Keratinocyte (primary cell): ENCODE results near the gene RABEP1. TPM values are rescaled to one million over a fixed set of nuclear protein-coding genes. Genes with fewer than 3 reads are reported as not detected.

Experiments
- DNase-seq: peaks from one replicate; pipeline ENCODE4 v3.0.0-alpha.2; 2011; ENCODE audit warnings: low read depth, missing footprints, low spot score
- FAIRE-seq: peaks from 2 replicates; lab custom pipeline; 2011; peaks lifted over from hg19 to GRCh38; lab: Jason Lieb, UNC
- H2AFZ ChIP-seq: 2 replicates; pipeline ENCODE4 v1.6.0; 2012; ENCODE audit warnings: low read length, control low read depth, inconsistent platforms; ENCODE audit not compliant: control insufficient read depth
- H3K27ac ChIP-seq: 2 replicates; pipeline ENCODE4 v1.5.1; 2011; ENCODE audit warnings: low read length; ENCODE audit not compliant: control insufficient read depth, insufficient read depth
- H3K27me3 ChIP-seq: 3 replicates; pipeline ENCODE4 v1.6.0; 2011; ENCODE audit warnings: low read length; ENCODE audit not compliant: control insufficient read depth, insufficient read depth; ENCODE audit errors: extremely low read depth
- H3K36me3 ChIP-seq, 2 experiments: 2 replicates in 1 of 2; 3 replicates in 1 of 2; pipeline ENCODE4 v1.5.1; 2011; ENCODE audit warnings: low read length in 2 of 2, mild to moderate bottlenecking in 1 of 2; ENCODE audit not compliant: control insufficient read depth in 2 of 2, insufficient read depth in 2 of 2; ENCODE audit errors: extremely low read depth in 1 of 2
- H3K4me1 ChIP-seq: 3 replicates; pipeline ENCODE4 v1.5.1; 2011; ENCODE audit warnings: low read length; ENCODE audit not compliant: control insufficient read depth, insufficient read depth; ENCODE audit errors: extremely low read depth
- H3K4me2 ChIP-seq: 3 replicates; pipeline ENCODE4 v1.6.0; 2011; ENCODE audit warnings: low read depth, low read length; ENCODE audit not compliant: control insufficient read depth, insufficient read depth; ENCODE audit errors: extremely low read depth
- H3K4me3 ChIP-seq, 3 experiments: fragments of 200-600 bp in 1 of 3; sonication (generic) in 1 of 3; 2 replicates in 2 of 3; 3 replicates in 1 of 3; pipeline ENCODE4 v1.5.1; 2011 to 2016; ENCODE audit warnings: low read length in 3 of 3, mild to moderate bottlenecking in 3 of 3, control low read depth in 2 of 3, inconsistent platforms in 1 of 3, low read depth in 1 of 3, mixed read lengths in 1 of 3, mixed run types in 1 of 3, moderate library complexity in 1 of 3; ENCODE audit not compliant: control insufficient read depth in 2 of 3, insufficient read depth in 2 of 3; ENCODE audit errors: extremely low read depth in 1 of 3
- H3K79me2 ChIP-seq: 2 replicates; pipeline ENCODE4 v1.6.0; 2012; ENCODE audit warnings: low read length; ENCODE audit not compliant: control insufficient read depth, insufficient read depth
- H3K9ac ChIP-seq: 3 replicates; pipeline ENCODE4 v1.6.0; 2011; ENCODE audit warnings: low read length; ENCODE audit not compliant: control insufficient read depth, insufficient read depth; ENCODE audit errors: extremely low read depth
- H3K9me1 ChIP-seq: 3 replicates; pipeline ENCODE4 v1.6.0; 2011; ENCODE audit warnings: low read length; ENCODE audit not compliant: control insufficient read depth, insufficient read depth; ENCODE audit errors: extremely low read depth
- H3K9me3 ChIP-seq: 2 replicates; pipeline ENCODE4 v1.5.1; 2012; ENCODE audit warnings: low read depth, low read length; ENCODE audit not compliant: control insufficient read depth
- H4K20me1 ChIP-seq: 3 replicates; pipeline ENCODE4 v1.6.0; 2011; ENCODE audit warnings: low read length; ENCODE audit not compliant: control insufficient read depth, insufficient read depth; ENCODE audit errors: extremely low read depth
- EZH2 ChIP-seq: IDR thresholded peaks from one replicate; pipeline ENCODE4 v1.6.1; 2012; ENCODE audit warnings: inconsistent platforms, mild to moderate bottlenecking, low read length, moderate library complexity
- dilution Hi-C: fragments of 300-500 bp; cut with MboI; formaldehyde crosslinking; loops from one replicate; pipeline ENCODE4 v1.7.0; 2020; ENCODE audit warnings: low sequenced_read_pairs; ENCODE audit not compliant: extremely low pct_ligation_motif_present
- polyA plus RNA-seq, 5 experiments: library from polyadenylated mRNA; depleted of rRNA in 3 of 5; stranded (reverse) in 3 of 5; stranded (forward) in 1 of 5; unstranded in 1 of 5; fragments of >200 nt; gene quantifications; 1 replicate in 1 of 5; 2 replicates in 3 of 5; 3 replicates in 1 of 5; pipeline versions ENCODE4 v1.2.1 to v1.2.3, GENCODE V29; 2011 to 2012; ENCODE audit warnings: missing spikeins in 2 of 5, low read depth in 1 of 5, low replicate concordance in 1 of 5
- TF ChIP-seq, protein P1 (sequence below), 3 experiments: IDR thresholded peaks in 1 of 3; conservative IDR thresholded peaks in 1 of 3; optimal IDR thresholded peaks in 1 of 3; 2 replicates in 2 of 3; 3 replicates in 1 of 3; pipeline versions ENCODE3 to v1.5.1; 2011; ENCODE audit warnings: low read length in 3 of 3, mild to moderate bottlenecking in 3 of 3, moderate library complexity in 2 of 3, control low read depth in 1 of 3, inconsistent platforms in 1 of 3; ENCODE audit not compliant: insufficient read depth in 2 of 3; ENCODE audit errors: extremely low read depth in 1 of 3

RABEP1 gene
- polyA plus RNA-seq, 1 donor (not counting 4 experiments of a cell fraction or from before 2014, with no cell fraction given) = 27.1 TPM

DNA sequence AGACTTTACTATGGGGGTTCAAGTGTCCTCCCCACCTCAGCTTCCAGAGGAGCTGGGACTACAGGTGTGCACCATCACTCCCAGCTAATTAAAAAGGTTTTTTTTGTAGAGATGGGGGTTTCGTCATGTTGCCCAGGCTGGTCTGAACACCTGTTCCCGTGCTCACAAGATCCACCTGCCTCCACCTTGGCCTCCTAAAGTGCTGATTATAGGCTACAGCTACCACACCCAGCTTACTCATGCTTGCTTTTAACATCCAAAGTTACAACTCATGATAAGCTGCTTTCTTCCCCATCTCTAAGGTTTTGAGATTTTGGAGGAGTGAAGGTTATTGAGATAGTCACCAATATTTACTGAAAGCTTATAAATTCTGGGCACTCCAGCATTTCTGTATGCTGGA, 134.8 kb downstream of the RABEP1 start:
- Histone ChIP-seq H3K27ac (peak overlapping the region; percentile 51), H3K36me3 (peaks cover 8 to 24% of the 10 kb centered on the region in 2 experiments), H2AFZ (no peak overlapping the region), H3K4me2 (peak overlapping the region; percentile 29), H3K9me3 (no peaks in the 10 kb centered on the region), H3K4me3 (no peak overlapping the region), H3K9ac (peak overlapping the region; percentile 11), H3K9me1 (peaks cover 3% of the 10 kb centered on the region), H3K27me3 (no peaks in the 10 kb centered on the region), H3K79me2 (peaks cover 67% of the 10 kb centered on the region), H4K20me1 (no peaks in the 10 kb centered on the region), H3K4me1 (peaks cover 34% of the 10 kb centered on the region)
- TF ChIP-seq EZH2 = no peak
- TF ChIP-seq, protein P1, sequence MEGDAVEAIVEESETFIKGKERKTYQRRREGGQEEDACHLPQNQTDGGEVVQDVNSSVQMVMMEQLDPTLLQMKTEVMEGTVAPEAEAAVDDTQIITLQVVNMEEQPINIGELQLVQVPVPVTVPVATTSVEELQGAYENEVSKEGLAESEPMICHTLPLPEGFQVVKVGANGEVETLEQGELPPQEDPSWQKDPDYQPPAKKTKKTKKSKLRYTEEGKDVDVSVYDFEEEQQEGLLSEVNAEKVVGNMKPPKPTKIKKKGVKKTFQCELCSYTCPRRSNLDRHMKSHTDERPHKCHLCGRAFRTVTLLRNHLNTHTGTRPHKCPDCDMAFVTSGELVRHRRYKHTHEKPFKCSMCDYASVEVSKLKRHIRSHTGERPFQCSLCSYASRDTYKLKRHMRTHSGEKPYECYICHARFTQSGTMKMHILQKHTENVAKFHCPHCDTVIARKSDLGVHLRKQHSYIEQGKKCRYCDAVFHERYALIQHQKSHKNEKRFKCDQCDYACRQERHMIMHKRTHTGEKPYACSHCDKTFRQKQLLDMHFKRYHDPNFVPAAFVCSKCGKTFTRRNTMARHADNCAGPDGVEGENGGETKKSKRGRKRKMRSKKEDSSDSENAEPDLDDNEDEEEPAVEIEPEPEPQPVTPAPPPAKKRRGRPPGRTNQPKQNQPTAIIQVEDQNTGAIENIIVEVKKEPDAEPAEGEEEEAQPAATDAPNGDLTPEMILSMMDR (optimal IDR thresholded peaks at IDR 0.05 in 1 of 3, IDR thresholded peaks at IDR 0.05 in 1 of 3, conservative IDR thresholded peaks at IDR 0.05 in 1 of 3; ENCODE audit: extremely low read depth in 1 of 3, insufficient read depth in 2 of 3, low read length in 3 of 3) = no peak
- FAIRE-seq = no peak
- dilution Hi-C loops = no loop called here
- DNase-seq = no peak

DNA sequence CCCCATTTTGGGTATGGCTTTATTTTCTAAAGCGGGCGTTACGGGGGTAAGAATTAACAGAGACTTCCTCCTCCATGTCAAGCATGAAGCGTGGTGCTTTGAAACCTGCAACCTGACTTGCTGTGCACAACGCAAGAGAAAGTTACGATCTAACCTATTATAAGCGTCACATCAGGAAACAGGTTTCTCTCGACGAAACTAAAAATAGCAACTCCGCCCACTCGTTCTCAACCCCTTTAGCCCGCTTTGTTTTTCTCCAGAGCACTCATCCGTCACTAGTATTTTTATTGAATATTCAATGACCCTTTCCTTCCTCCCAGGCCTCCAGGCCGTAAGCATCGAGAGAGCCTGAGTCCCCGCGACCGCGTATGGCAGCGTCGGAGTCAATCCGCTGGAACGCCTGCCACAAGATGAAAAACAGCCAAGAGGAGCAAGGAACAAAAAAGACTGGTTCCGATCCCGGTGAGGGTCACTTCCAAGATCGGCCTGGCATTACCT, 136.8 kb downstream of the RABEP1 start:
- Histone ChIP-seq H3K9ac (peak overlapping the region; percentile 99), H3K79me2 (peaks cover 52% of the 10 kb centered on the region), H3K9me3 (no peaks in the 10 kb centered on the region), H3K27ac (peak overlapping the region; percentile 99), H4K20me1 (no peaks in the 10 kb centered on the region), H3K4me2 (peak overlapping the region; percentile 98), H2AFZ (peak overlapping the region; percentile 99), H3K4me1 (peaks cover 44% of the 10 kb centered on the region), H3K36me3 (peaks cover 3 to 16% of the 10 kb centered on the region in 2 experiments), H3K27me3 (no peaks in the 10 kb centered on the region), H3K4me3 (peak overlapping the region; percentile 68 to 99 (median 98)), H3K9me1 (no peaks in the 10 kb centered on the region)
- dilution Hi-C loops = no loop called here
- FAIRE-seq (peak; percentile 32), DNase-seq (no peak)
- TF ChIP-seq EZH2 = no peak
- TF ChIP-seq, protein P1 (optimal IDR thresholded peaks at IDR 0.05 in 1 of 3, IDR thresholded peaks at IDR 0.05 in 1 of 3, conservative IDR thresholded peaks at IDR 0.05 in 1 of 3; ENCODE audit: extremely low read depth in 1 of 3, insufficient read depth in 2 of 3, low read length in 3 of 3) = no peak
